MM.1S (cell line): ENCODE data around the gene C2.

Source experiments
- CTCF ChIP-seq: fragments of 300-600 bp; sonication (generic); IDR thresholded peaks from 2 replicates; pipeline ENCODE4 v1.5.1; 2016; ENCODE audit warnings: antibody characterized with exemption, low read length, mixed read lengths
- EZH2 ChIP-seq: fragments of 300-600 bp; sonication (generic); optimal IDR thresholded peaks from 2 replicates; pipeline ENCODE3; 2017; ENCODE audit warnings: low read depth, mild to moderate bottlenecking, antibody characterized with exemption, low read length, mixed read lengths
- EZH2phosphoT487 ChIP-seq: fragments of 300-600 bp; sonication (generic); IDR thresholded peaks from 2 replicates; pipeline ENCODE4 v1.6.1; 2018; ENCODE audit warnings: antibody characterized with exemption, low read length

DNA sequence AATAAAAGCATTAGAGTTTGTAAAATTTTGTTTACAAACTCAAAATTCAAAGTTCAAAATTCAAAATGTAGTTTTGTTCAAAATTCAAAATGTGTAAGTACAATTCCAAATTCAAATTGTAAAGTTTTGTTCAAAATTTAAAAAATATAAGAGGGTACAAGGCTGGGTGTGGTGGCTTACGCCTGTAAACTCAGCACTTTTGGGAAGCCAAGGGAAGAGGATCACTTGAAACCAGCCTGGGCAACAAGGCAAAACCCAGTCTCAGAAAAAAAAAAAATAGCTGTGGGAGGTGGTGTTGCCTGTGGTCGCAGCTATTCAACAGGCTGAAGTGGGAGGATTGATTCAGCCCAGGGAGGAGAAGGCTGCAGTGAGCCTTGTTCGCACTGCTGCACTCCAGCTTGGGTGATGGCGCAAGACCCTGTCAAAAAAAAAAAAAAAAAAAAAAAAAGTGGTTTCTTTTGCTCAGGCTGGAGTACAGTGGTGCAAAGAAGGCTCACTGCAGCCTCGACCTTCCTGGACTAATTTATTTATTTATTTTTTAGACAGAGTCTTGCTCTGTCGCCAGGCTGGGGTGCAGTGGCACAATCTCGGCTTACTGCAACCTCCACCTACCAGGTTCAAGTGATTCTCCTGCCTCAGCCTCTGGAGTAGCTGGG, 20.2 kb upstream of the C2 start:
- TF ChIP-seq CTCF, result no peak
- no peak for TF ChIP-seq EZH2phosphoT487
- no peak for TF ChIP-seq EZH2
